ENCODE measurements around the gene AOPEP. TPM values are rescaled to one million over a fixed set of nuclear protein-coding genes. Genes with fewer than 3 reads are reported as not detected.

Gene AOPEP
- total RNA-seq, 4 donors from 2014 or later = 149 to 306 (median 193) TPM

DNA sequence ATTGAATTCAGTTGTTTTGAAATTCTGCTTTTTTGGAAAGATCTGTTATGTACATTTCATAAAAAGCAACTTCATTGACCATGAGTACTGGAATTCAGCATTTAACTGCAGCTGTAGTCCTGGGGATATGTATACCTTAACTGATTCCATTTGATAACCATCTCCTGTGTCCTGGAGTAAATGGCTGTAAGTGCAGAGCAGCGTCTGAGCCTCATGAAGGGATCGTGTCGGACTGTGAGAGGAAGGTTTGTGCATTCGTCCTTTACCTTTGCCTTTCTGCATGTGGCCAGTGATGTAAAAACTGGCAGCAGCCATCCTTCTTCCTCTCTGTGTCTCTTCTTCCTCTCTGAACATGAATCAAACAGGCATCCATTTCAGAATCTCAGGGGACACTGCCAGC lies 303.8 kb downstream of the AOPEP start:
- Histone ChIP-seq H3K4me3 (no peak overlapping the region), H3K36me3 (peaks cover 10% of the 10 kb centered on the region), H3K9me3 (no peaks in the 10 kb centered on the region), H3K27ac (no peak overlapping the region), H3K4me1 (peaks cover 83% of the 10 kb centered on the region), H3K27me3 (no peaks in the 10 kb centered on the region)
- TF ChIP-seq, protein P1, sequence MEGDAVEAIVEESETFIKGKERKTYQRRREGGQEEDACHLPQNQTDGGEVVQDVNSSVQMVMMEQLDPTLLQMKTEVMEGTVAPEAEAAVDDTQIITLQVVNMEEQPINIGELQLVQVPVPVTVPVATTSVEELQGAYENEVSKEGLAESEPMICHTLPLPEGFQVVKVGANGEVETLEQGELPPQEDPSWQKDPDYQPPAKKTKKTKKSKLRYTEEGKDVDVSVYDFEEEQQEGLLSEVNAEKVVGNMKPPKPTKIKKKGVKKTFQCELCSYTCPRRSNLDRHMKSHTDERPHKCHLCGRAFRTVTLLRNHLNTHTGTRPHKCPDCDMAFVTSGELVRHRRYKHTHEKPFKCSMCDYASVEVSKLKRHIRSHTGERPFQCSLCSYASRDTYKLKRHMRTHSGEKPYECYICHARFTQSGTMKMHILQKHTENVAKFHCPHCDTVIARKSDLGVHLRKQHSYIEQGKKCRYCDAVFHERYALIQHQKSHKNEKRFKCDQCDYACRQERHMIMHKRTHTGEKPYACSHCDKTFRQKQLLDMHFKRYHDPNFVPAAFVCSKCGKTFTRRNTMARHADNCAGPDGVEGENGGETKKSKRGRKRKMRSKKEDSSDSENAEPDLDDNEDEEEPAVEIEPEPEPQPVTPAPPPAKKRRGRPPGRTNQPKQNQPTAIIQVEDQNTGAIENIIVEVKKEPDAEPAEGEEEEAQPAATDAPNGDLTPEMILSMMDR (IDR thresholded peaks at IDR 0.05) = no peak
- TF ChIP-seq EP300 (IDR thresholded peaks at IDR 0.05) = no peak
- TF ChIP-seq POLR2AphosphoS5 (IDR thresholded peaks at IDR 0.05) = no peak
- no peak for TF ChIP-seq POLR2A (IDR thresholded peaks at IDR 0.05)
- DNase-seq (ENCODE audit: low spot score in 2 of 2) = no peak
- WGBS = 67% methylated on average over 4 of the region's 4 CpGs

DNA sequence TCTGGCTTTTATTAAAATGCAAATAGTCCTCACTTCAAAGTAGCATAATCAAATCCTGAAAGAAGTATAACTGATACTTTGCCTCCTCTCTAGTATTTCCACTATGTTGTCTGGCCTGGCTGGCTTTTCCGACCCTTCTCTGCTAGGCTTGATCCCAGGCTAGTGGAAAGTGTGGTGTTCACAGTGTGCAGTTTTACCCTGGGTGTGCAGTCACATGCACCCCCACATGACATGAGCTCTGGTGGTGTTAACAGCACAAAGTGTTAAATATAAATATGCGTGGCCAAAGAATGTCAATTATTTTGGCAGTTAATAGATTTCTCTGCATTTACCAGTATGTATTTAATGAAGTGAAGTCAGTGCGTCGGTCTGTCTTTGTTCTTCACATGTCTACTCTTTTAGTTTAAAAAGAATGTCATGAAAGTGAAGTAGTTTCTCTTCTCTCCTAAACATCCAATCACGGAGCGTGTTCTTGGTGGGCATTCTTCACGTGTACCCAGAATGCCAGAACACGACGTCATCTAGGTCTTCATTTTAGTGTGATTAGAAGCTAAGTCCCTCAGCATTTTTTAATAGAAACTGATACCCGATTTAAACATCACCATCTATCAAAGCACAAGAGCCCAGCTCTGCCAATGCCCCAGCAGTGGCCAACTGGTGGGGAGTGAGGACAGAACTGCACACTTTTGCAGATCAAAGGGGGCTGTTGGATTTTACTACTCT lies 304.6 kb downstream of the AOPEP start:
- H3K27ac ChIP-seq = peak overlapping the region; percentile 78
- H3K4me1 ChIP-seq = peaks cover 76% of the 10 kb centered on the region
- peaks cover 10% of the 10 kb centered on the region for H3K36me3 ChIP-seq
- H3K27me3 ChIP-seq = no peaks in the 10 kb centered on the region
- H3K9me3 ChIP-seq = no peaks in the 10 kb centered on the region
- TF ChIP-seq EP300 (IDR thresholded peaks at IDR 0.05) (no peak), POLR2A (IDR thresholded peaks at IDR 0.05) (no peak), POLR2AphosphoS5 (IDR thresholded peaks at IDR 0.05) (no peak)
- TF ChIP-seq, protein P1 (IDR thresholded peaks at IDR 0.05) = no peak
- no peak overlapping the region for H3K4me3 ChIP-seq
- 63% methylated on average over 10 of the region's 10 CpGs for WGBS
- DNase-seq (ENCODE audit: low spot score in 2 of 2) = no peak

DNA sequence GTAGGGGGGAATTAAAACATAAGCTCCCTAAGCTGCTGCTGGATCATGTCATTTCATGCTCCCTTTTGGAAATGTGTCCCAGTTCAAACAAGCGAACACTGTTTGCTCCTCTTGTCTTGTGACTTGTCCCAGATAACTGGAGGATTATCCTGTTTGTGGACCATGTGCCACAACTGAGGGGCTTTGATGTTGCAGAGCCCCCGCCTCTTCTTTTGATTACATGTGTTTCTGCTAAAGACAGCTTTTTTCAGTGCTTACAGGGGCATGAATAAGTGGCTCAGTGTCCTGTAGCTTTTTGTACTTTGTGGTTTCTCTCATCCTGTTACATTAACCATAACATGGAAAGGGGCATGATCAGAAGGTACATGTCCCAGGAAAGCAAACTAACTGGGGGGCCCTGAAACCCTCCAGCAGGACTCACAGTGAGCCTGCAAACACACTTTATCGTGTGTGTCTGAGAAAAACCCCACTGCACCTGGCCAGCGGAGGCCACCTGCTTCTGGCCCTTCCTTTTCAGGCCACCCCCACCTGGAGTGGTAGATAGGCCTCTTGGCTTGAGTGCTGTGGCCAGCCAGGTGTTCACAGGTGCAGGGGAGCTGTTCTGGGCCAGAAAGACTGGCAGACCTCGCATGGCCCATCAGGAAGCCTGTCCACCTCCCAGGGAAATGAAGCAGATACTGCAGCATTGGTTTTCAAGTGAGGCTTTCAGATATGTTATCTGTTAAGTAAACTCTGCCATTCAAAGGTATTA lies 305.4 kb downstream of the AOPEP start:
- Histone ChIP-seq H3K9me3 (no peaks in the 10 kb centered on the region), H3K36me3 (peaks cover 9% of the 10 kb centered on the region), H3K27ac (peak overlapping the region; percentile 78), H3K27me3 (no peaks in the 10 kb centered on the region), H3K4me1 (peaks cover 76% of the 10 kb centered on the region), H3K4me3 (no peak overlapping the region)
- WGBS = 83% methylated on average over 4 of the region's 5 CpGs
- no peak for TF ChIP-seq POLR2A (IDR thresholded peaks at IDR 0.05)
- no peak for TF ChIP-seq EP300 (IDR thresholded peaks at IDR 0.05)
- TF ChIP-seq, protein P1 (IDR thresholded peaks at IDR 0.05) = no peak
- no peak for TF ChIP-seq POLR2AphosphoS5 (IDR thresholded peaks at IDR 0.05)
- no peak for DNase-seq (ENCODE audit: low spot score in 2 of 2)

DNA sequence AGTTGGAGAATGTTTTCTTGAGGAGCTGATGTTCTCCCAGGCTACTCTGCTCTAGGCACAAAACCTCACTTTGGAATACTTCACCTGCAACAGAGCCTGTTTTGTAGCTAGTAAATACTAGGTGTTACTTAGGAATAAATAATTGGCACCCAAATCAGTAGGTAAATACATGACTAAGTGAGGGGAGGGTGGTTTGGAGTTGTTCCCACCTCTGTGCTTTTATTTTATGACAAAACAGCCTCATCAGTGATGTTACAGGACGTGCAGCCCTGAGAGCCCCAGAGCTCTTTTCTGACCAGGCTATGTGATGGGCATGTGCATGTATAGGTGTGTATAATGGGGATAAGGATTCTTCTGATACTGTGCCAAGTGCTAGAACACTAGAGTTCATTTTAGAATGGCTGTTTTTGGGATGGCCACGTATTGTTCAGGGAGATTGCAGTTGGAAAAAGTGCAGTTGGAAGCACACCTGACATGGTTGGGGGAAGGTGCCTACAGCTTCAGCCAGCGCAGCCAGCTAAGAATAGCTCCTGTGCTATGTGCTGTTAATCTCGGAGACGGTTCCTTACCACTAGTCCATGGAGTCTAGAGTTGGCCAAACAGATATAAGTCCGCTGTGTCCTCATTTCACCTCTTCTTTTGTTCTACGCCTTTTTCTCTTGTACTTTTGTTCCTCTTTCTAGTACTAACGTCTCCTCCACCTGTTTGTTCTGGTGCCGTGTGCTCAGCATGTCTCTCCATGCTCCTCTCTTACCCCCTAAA lies 306.3 kb downstream of the AOPEP start:
- H3K27ac ChIP-seq = peak overlapping the region; percentile 78
- no peak for TF ChIP-seq POLR2AphosphoS5 (IDR thresholded peaks at IDR 0.05)
- TF ChIP-seq EP300 (IDR thresholded peaks at IDR 0.05) = no peak
- TF ChIP-seq, protein P1 (IDR thresholded peaks at IDR 0.05) = no peak
- TF ChIP-seq POLR2A (IDR thresholded peaks at IDR 0.05) = no peak
- no peaks in the 10 kb centered on the region for H3K27me3 ChIP-seq
- H3K36me3 ChIP-seq = peaks cover 6% of the 10 kb centered on the region
- no peaks in the 10 kb centered on the region for H3K9me3 ChIP-seq
- DNase-seq (ENCODE audit: low spot score in 2 of 2) = no peak
- WGBS = 58% methylated on average over 9 of the region's 9 CpGs
- H3K4me1 ChIP-seq = peaks cover 77% of the 10 kb centered on the region
- no peak overlapping the region for H3K4me3 ChIP-seq

All from suprapubic skin (tissue), 4 donors.